Measurements from ENCODE around the gene UNCX.

- TF ChIP-seq POLR2A (IDR thresholded peaks at IDR 0.05) (no peak), CTCF (IDR thresholded peaks at IDR 0.05) (no peak)
These were observed 15.7 kb downstream of the UNCX start for GRCh38 chr7:1248143-1248915.

Measured in adrenal gland (tissue), 5 donors.